Upper lobe of right lung (tissue), 1 donor: ENCODE data around the gene USP24. TPM values are rescaled to one million over a fixed set of nuclear protein-coding genes. Genes with fewer than 3 reads are reported as not detected.

Source experiments
- ATAC-seq: fragments of 200-7000 bp; cut with Tn5 transposase; one replicate; pipeline ENCODE4 v1.9.1; 2020; ENCODE audit warnings: mild to moderate bottlenecking, moderate library complexity
- DNase-seq: peaks from one replicate; pipeline ENCODE4 v3.0.0-alpha.2; 2020
- H3K27ac ChIP-seq: fragments of 200-600 bp; one replicate; pipeline ENCODE4 v1.8.0; 2022
- H3K27me3 ChIP-seq: fragments of 200-600 bp; one replicate; pipeline ENCODE4 v1.8.0; 2022; ENCODE audit warnings: mild to moderate bottlenecking
- H3K36me3 ChIP-seq: fragments of 200-600 bp; one replicate; pipeline ENCODE4 v1.8.0; 2022
- H3K4me1 ChIP-seq: fragments of 200-600 bp; one replicate; pipeline ENCODE4 v1.8.0; 2022
- H3K4me3 ChIP-seq: fragments of 200-600 bp; one replicate; pipeline ENCODE4 v1.8.0; 2022; ENCODE audit warnings: mild to moderate bottlenecking
- H3K9me3 ChIP-seq: fragments of 200-600 bp; one replicate; pipeline ENCODE4 v1.8.0; 2022
- CTCF ChIP-seq: fragments of 200-600 bp; IDR thresholded peaks from one replicate; pipeline ENCODE4 v1.8.0; 2022; ENCODE audit warnings: antibody characterized with exemption
- intact Hi-C: fragments of 100-400 bp; cut with DNase I; formaldehyde crosslinking; loops from one replicate; pipeline ENCODE4 v1.11.0; 2022
- total RNA-seq: library from RNA; stranded (reverse); fragmentation: NEBNext Ultra II Directional; extraction: Animal tissue kit (Norgen Biotek cat#: 25700); gene quantifications from one replicate; pipeline ENCODE4 v1.2.1, GENCODE V29; 2021
- donor health status: DM: no; HTN: yes; CAD: no; lungs with severe emphysema.

USP24 gene
- total RNA-seq, 1 donor from 2014 or later: 39.5 TPM

- no peak overlapping the region for H3K27ac ChIP-seq
- H3K4me3 ChIP-seq: no peak overlapping the region
- no peak for ATAC-seq
- no peak for DNase-seq
- H3K4me1 ChIP-seq: peaks cover 7% of the 10 kb centered on the region
- TF ChIP-seq CTCF: no peak
- intact Hi-C loops: loop anchor here (5.0 kb wide), 1 partner anchor 134 kb away; no protein-coding TSS in a partner anchor
- H3K9me3 ChIP-seq: no peaks in the 10 kb centered on the region
- no peaks in the 10 kb centered on the region for H3K27me3 ChIP-seq
- H3K36me3 ChIP-seq: peaks cover 81% of the 10 kb centered on the region
Measured at GRCh38 chr1:55143684-55144083, 71.5 kb downstream of the USP24 start.

GRCh38 chr1:55141295-55141893 is 73.8 kb downstream of the USP24 start:
- ATAC-seq (no peak), DNase-seq (no peak)
- no peak for TF ChIP-seq CTCF
- H3K36me3 ChIP-seq: peaks cover 87% of the 10 kb centered on the region
- intact Hi-C loops: loop anchor here (5.0 kb wide), 1 partner anchor 136 kb away; no protein-coding TSS in a partner anchor
- H3K4me1 ChIP-seq: peaks cover 7% of the 10 kb centered on the region
- H3K27me3 ChIP-seq: no peaks in the 10 kb centered on the region
- H3K9me3 ChIP-seq: no peaks in the 10 kb centered on the region
- H3K4me3 ChIP-seq: no peak overlapping the region
- H3K27ac ChIP-seq: no peak overlapping the region

- no peaks in the 10 kb centered on the region for H3K27me3 ChIP-seq
- H3K36me3 ChIP-seq: peaks cover 88% of the 10 kb centered on the region
- ATAC-seq (peak; percentile 99), DNase-seq (no peak)
- no peaks in the 10 kb centered on the region for H3K9me3 ChIP-seq
- no peak overlapping the region for H3K4me3 ChIP-seq
- H3K4me1 ChIP-seq: peaks cover 7% of the 10 kb centered on the region
- TF ChIP-seq CTCF: peak; percentile 85
- intact Hi-C loops: loop anchor here (5.0 kb wide), 1 partner anchor 137 kb away; no protein-coding TSS in a partner anchor
- no peak overlapping the region for H3K27ac ChIP-seq
Measured at GRCh38 chr1:55140546-55140983, 74.6 kb downstream of the USP24 start.

GRCh38 chr1:55140137-55140536 is 75.0 kb downstream of the USP24 start:
- intact Hi-C loops: loop anchor here (5.0 kb wide), 1 partner anchor 137 kb away; no protein-coding TSS in a partner anchor
- no peak for TF ChIP-seq CTCF
- Histone ChIP-seq H3K4me1 (peaks cover 7% of the 10 kb centered on the region), H3K27ac (no peak overlapping the region), H3K27me3 (no peaks in the 10 kb centered on the region), H3K9me3 (no peaks in the 10 kb centered on the region), H3K4me3 (no peak overlapping the region), H3K36me3 (peaks cover 92% of the 10 kb centered on the region)
- ATAC-seq (no peak), DNase-seq (no peak)

GRCh38 chr1:55138823-55139222 is 76.3 kb downstream of the USP24 start:
- H3K27ac ChIP-seq: no peak overlapping the region
- no peaks in the 10 kb centered on the region for H3K27me3 ChIP-seq
- ATAC-seq (no peak), DNase-seq (no peak)
- intact Hi-C loops: no loop called here
- H3K4me1 ChIP-seq: peaks cover 7% of the 10 kb centered on the region
- TF ChIP-seq CTCF: no peak
- no peak overlapping the region for H3K4me3 ChIP-seq
- H3K36me3 ChIP-seq: peaks cover 94% of the 10 kb centered on the region
- H3K9me3 ChIP-seq: no peaks in the 10 kb centered on the region
